Activated CD8-positive, alpha-beta memory T cell treated with anti-CD3 and anti-CD28 coated beads for 48 hours (primary cell): ENCODE measurements around the gene KIT.

ENCODE experiments used
- DNase-seq, 3 experiments: peaks; one replicate each; pipeline ENCODE4 v3.0.0-alpha.2; 2020; ENCODE audit warnings: low read depth in 2 of 3, low spot score in 2 of 3

The KIT gene

GRCh38 chr4:54695788-54696187 lies 38.0 kb downstream of the KIT start:
- no peak for DNase-seq

DNA sequence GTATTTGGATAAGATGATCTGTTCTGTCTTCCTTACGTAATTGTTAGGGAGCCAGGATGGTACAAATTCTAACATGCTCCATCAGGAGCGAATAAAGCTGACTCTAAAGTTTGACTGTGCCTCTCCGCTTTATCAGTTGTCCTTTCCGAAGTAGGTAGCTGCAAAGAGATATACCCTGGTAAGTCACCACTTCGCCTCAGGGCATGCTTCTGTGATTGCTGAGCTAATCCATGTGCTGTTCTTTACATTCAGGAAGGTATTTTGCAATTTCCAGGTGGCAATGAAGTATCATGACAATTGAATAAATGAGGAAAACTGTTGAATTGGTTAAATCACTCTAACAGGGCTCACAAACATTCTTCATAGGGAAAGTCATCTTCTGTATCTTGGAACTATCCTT lies 38.9 kb downstream of the KIT start:
- DNase-seq, result no peak

GRCh38 chr4:54700986-54701385 lies 43.2 kb downstream of the KIT start:
- DNase-seq, result no peak

DNA sequence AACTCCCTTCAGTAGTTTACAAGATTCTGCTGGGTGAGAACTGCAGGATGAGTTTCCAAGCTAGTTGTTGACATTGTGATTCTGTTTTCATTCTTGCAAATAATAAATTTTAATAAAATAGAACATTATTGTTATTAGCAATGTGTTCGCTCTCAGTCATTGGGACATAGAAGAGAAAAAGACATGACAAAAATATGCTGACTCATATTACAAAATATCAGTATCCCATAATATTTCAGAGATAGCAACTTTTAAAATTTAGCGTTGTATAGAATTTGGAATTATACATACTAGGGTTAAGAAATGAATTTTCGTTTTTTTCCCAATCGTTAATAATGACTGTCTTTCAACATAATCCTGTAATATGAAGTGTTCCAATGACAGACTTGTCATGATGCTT lies 45.4 kb downstream of the KIT start:
- no peak for DNase-seq

DNA sequence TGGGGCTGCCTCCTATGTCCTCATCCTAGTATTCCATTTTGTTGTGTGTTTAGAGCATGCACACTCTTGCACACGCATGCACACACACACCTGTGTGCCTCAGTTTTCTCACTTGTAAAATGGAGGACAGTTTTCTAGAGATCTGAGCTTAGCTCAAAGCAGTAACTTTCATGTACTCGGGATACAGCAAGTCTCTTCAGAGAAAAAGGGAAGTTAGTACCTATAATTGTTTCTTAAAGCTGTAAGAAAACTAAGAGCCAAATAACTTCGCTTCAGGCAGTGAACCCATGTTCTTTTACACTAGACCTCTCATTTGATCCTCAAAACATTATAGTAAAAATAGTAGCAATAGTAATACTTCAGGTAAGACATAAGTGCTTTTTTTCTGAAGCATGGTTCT lies 49.6 kb downstream of the KIT start:
- DNase-seq, result no peak

- no peak for DNase-seq
Measured at GRCh38 chr4:54708339-54709279, 50.9 kb downstream of the KIT start.

DNA sequence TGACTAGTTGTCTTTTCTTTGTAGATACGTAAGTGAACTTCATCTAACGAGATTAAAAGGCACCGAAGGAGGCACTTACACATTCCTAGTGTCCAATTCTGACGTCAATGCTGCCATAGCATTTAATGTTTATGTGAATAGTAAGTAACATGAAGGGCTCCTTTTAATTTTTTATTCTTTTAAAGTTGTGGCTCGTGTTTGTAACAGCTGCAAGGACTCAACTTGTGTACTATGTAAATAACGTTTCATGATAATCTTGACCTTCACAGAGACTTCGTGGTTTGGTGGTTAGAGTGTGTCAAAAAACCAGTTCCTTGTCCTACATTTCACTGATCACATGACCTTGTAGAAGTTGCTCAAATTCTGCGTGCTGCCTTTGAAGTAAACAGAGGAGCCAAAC lies 51.6 kb downstream of the KIT start:
- DNase-seq, result no peak

- no peak for DNase-seq
Measured at GRCh38 chr4:54712206-54712605, 54.4 kb downstream of the KIT start.

DNA sequence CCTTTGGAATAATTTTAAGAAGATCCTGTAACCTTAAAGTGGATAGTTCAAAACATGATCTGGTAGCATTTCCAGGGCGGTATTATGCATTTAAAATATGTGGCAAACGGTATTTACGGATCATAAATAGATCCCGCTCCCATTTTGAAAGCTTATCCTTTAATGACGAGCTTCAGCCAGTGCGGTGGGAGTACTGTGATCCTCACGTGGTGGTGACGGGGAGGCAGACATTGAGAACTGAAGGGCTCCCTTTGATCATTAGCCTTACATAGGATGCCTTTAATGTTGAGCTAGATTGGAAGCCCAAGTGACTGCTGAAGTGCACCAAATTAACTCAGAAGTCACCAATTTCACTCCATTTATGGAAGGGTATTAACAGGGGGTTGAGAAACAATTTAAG lies 56.9 kb downstream of the KIT start:
- DNase-seq, result no peak

DNA sequence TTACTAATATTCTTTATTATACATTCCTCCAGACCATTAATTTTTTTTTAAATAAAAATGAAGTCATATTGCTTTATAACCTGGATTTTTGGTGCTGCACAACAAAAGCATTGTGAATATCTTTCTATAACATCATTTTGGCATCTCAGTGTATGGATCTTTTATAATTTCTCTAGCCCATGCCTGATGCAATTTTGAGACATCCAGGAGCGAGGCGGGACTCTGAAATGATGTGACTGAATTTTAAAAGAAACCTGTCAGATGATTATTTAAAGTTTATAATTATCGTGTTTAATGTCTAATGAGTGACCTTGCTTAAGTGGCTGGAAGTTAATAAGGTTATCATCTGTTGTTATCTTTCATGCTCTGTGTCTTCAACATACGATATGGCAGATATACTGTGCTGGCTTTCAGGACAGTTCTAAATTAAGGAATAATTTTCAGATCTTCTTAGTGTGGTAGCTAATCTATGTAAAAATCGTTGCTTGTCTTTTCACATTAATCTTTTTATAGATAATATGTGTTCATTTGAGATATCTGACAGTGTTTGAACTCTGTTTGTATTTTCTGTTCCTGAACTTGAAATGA lies 58.8 kb downstream of the KIT start:
- no peak for DNase-seq

GRCh38 chr4:54717694-54718093 lies 59.9 kb downstream of the KIT start:
- DNase-seq, result no peak

DNA sequence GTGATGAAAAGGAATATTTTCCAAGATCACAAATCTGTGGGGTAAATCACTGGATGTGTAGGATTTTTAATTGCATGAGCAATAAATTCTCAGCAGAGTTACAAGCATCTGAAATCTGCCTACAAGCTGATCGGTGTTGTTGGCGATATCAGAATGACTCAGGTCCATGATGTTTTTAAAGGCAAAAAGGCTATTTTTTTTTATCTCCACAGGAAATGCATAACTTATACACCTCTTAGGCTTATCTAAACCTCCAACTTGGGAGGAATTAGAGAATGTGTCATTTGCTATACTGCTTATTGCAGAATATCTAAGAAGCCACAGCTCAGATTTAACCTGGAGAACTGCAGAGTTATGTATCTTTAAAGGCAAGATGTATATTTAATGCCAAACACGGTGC lies 61.6 kb downstream of the KIT start:
- DNase-seq, result no peak

DNA sequence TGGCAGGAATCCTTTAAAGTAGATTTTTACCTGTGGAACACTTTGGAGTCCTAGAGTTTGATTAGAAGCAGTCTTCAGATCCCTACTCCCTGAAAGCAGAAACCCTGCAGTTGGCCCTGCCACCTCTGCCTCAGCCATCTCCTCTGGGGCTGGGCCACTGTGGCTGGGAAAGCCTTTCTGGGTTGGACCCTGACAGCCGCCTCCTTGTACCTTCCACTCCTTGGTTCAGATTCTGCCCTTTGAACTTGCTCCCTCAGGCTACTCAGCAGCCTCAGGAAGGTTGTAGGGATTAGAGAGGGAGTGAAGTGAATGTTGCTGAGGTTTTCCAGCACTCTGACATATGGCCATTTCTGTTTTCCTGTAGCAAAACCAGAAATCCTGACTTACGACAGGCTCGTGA lies 65.5 kb downstream of the KIT start:
- no peak for DNase-seq

DNA sequence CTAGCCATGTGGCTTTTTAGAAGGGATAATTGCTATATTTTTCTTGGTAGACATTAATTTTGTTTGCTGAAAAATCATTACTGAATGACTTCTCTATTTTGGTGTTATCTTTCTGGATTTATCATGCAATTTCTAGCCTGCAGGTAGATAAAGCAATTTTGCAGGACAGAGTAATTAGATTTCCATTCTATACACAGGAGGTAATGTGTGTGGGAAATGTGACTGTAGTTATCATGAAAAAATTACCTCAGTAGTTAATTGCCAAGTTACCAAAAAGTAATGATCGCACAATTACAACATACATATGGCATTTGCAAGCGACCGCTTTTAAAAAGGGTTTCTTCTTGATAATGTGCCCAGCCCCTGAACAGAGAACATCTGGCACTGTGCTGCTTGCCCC lies 66.1 kb downstream of the KIT start:
- no peak for DNase-seq

DNA sequence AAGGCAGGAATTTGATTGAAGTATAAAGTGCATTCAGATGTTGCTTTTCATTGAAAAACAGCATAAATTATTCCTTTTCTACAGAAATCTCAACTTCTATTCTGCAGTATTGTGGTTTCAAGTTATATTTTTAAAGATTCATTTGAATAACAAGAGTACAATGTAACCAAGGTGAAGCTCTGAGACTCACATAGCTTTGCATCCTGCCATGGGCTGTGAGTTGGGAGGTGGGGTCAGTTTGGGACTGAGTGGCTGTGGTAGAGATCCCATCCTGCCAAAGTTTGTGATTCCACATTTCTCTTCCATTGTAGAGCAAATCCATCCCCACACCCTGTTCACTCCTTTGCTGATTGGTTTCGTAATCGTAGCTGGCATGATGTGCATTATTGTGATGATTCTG lies 69.2 kb downstream of the KIT start:
- no peak for DNase-seq

- DNase-seq, result no peak
Measured at GRCh38 chr4:54727346-54727745, 69.6 kb downstream of the KIT start.

DNA sequence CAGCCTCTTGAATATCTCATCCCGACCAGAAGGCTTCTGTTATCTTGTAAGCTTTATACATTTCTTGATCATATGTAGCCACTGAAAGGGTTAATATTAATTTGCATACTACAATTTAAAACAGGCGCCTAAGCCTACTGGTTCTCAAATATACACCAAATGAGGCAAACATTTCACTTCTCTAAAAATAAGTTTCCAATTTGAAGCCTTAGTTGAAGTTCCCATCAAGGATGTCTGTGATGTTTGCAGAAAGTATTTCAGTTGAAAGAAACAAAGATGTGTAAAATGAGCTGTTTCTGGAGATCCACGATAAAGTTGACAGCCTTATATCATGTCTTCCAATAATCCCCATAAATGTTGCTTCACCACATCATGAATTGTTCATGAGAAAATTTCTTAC lies 70.6 kb downstream of the KIT start:
- no peak for DNase-seq

- no peak for DNase-seq
Measured at GRCh38 chr4:54729256-54729655, 71.5 kb downstream of the KIT start.

- no peak for DNase-seq
Measured at GRCh38 chr4:54730581-54730980, 72.8 kb downstream of the KIT start.

- DNase-seq, result no peak
Measured at GRCh38 chr4:54731552-54731951, 73.8 kb downstream of the KIT start.

GRCh38 chr4:54731976-54732375 lies 74.2 kb downstream of the KIT start:
- DNase-seq, result no peak

DNA sequence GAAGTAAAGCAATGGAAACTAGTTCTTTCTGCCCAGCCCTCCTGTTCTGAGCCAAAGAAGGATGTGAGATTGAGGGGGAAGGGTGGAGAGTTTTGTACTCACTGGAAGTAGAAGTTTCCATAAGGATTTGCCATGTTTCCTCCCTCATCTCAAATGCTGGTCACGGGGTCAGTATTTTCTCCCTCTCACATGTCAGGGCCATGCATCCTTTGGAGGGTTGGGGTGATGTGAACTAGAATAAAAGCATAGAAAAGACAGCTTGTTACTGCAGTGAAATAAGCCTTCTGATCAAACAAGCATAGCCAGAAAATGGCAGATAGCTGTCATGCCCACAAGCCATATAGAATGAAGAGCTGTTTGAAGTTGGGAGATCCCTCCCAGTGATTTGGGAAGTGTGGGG lies 79.7 kb downstream of the KIT start:
- DNase-seq, result no peak

- no peak for DNase-seq
Measured at GRCh38 chr4:54741202-54741601, 83.4 kb downstream of the KIT start.
